MM.1S (cell line): ENCODE results near the gene FAM81A.

ENCODE experiments used
- EZH2 ChIP-seq: fragments of 300-600 bp; sonication (generic); optimal IDR thresholded peaks from 2 replicates; pipeline ENCODE3; 2017; ENCODE audit warnings: low read depth, mild to moderate bottlenecking, antibody characterized with exemption, low read length, mixed read lengths
- EZH2phosphoT487 ChIP-seq: fragments of 300-600 bp; sonication (generic); IDR thresholded peaks from 2 replicates; pipeline ENCODE4 v1.6.1; 2018; ENCODE audit warnings: antibody characterized with exemption, low read length
- TF ChIP-seq, protein P1 (sequence below): fragments of 300-600 bp; sonication (generic); IDR thresholded peaks from 2 replicates; pipeline ENCODE4 v1.5.1; 2016; ENCODE audit warnings: antibody characterized with exemption, low read length, mixed read lengths

DNA sequence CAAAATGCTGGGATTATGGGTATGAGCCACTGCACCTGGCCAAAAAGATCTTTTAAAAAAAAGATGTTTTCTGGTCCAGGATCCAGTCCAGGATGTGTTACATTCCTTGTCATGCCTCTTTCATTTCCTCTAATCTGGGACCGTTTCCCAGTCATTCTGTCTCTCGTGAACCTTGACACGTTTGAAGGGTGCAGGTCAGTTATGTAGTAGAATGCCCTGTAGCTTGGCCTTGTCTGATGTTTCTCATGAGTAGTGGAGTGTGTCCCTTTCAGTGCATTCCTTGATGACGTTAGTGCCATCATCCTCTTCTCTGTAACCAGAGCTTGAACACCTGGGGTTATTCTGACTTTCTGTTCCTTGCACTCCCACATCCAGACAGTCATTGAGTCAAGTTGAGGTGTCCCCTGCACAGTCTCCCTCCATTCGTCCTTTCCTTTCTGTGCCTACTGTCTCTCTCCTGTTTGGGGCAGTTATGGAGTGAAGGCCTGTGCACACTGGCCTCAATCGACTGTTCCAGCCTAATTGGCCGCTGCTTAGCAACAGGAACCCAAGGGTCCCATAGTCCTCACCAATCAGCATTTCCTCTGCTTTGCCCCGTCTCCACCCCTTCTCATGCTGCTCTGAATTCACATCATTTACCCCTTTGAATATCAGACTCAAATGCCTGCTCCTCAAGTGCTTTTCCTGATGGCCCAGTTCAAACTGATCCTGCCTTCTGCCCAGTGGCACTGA, 5.5 kb downstream of the FAM81A start:
- TF ChIP-seq, protein P1, sequence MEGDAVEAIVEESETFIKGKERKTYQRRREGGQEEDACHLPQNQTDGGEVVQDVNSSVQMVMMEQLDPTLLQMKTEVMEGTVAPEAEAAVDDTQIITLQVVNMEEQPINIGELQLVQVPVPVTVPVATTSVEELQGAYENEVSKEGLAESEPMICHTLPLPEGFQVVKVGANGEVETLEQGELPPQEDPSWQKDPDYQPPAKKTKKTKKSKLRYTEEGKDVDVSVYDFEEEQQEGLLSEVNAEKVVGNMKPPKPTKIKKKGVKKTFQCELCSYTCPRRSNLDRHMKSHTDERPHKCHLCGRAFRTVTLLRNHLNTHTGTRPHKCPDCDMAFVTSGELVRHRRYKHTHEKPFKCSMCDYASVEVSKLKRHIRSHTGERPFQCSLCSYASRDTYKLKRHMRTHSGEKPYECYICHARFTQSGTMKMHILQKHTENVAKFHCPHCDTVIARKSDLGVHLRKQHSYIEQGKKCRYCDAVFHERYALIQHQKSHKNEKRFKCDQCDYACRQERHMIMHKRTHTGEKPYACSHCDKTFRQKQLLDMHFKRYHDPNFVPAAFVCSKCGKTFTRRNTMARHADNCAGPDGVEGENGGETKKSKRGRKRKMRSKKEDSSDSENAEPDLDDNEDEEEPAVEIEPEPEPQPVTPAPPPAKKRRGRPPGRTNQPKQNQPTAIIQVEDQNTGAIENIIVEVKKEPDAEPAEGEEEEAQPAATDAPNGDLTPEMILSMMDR, result no peak
- TF ChIP-seq EZH2 (no peak), EZH2phosphoT487 (no peak)
